Activated effector memory CD4-positive, alpha-beta T cell treated with anti-CD3 and anti-CD28 coated beads, Interleukin-2, amount 50 U/mL, for 16 hours (primary cell): Measurements from ENCODE around the gene SEMA4D.

ENCODE experiments used
- DNase-seq: peaks from one replicate; pipeline ENCODE4 v3.0.0-alpha.2; 2020

Gene SEMA4D

DNA sequence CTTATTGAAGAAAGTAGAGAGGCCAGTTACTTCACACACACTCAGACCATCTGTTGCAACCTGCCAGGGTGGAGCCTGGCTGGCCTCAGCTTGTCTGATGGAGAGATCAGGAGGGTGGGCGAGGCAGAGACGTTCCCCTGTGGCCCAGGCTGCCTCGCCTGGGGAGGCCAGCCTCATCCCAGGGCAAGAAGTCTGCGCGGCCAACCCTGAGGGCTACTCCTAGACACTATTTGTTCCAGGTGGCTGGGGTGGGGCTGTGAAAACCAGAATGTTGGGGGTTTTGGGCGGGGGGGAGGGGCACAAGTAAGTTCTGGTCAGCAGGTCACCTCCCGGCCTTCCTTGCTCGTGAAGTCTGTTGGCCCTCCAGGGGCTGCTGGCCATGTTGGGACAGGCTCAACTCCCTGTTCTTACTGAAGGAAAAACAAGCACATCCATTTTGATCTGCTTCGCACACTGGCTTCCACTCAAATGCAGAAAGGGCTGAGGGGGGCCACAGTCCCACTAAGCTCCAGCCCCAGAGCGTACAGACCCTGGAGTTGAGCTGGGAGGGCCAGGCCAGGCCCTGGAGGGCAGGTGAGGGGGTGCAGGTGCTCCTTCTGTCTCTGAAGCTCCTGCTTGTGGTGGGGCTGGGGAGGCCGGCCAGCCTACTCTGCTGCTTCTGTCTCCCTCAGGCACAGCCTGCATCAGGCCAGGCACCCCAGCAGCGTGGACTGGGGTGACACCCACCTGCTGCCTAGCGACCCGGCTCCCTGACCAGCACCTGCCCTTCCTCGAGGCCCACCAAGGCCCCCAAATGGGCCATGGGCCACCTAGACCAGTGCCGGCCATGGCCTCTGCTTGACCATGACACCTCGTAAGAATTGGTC is 133.0 kb downstream of the SEMA4D start:
- DNase-seq = peak; percentile 58

DNA sequence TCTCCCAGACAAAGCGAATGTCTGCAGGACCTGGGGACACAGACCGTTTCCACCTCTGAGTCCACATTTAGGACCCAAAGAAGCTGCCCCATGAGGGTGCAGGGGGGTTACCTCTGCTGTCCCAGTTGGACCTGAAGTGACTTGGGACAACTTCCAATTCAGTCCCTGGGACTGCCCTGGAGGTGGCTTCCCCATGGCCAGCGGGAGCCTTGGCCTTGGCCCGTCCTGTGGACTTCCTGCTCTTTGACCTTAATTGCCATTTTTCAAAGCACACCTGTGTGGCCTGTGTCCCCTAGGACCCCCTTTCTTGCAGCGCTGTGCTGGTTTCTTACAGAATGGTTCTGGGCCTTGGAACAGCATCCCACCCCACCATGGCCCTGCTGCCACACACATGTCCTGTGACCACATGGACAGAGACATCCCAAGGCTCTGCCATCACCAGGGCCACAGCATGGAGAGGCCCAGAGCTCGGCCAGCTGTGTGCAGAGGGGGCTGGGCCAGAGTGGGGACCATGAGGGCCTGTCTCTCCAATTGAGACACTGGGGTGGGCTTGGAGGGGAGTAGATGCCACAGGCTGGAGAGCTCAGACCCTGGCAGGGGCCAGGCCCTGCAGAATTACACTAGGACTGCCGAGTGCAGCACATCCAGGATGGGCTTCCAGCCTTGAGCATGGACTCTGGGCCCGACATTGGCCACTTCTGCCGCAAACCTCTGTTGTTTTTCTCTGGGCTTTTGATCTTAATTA is 133.8 kb downstream of the SEMA4D start:
- DNase-seq = peak; percentile 56

DNA sequence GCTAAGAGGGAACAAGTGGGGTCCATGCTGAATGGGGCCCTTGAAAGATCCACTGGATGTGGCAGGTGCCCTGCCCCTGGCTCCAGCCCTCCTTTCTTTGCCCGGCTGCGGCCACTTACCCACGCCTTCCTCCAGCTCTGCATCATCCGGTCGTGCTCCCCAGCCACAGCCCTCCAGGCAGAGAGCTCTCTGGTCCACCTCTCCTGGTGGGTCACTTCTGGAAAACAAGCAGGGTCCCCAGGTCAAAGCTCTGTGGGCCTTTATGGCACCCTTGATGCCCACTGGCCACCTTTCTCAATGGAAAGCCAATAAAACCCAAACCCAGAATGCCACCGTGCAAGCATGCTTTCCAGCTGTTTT is 134.6 kb downstream of the SEMA4D start:
- peak; percentile 21 for DNase-seq

- DNase-seq = peak; percentile 53
Measured at GRCh38 chr9:89362647-89363310, 135.1 kb downstream of the SEMA4D start.

GRCh38 chr9:89361816-89362646 is 135.9 kb downstream of the SEMA4D start:
- no peak for DNase-seq

- DNase-seq = no peak
Measured at GRCh38 chr9:89361031-89361430, 136.9 kb downstream of the SEMA4D start.

GRCh38 chr9:89360465-89360864 is 137.4 kb downstream of the SEMA4D start:
- DNase-seq = no peak

DNA sequence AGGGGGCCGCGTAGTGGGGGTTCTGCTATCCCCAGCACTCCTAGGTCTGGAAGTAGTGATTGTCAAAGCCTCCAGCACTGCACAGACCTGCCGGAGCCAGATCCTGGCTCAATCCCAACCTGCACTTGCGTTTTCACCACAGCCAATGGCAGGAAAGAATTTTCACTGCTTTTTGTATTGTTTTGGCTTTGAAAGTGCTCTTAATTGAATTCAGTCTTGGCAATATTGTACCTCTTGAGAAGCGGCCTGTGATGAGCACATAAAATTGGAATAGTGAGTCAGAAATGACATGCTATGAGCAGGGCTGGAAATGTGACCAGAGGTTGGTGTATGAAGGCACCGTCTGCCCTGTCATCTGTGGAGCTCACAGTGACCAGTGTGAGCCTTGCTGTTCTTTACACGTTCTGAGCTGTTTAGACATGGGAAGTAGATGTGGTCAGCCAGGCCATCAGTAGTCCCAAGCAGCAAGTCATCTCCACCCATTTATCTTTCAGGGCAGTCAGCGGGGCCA is 138.1 kb downstream of the SEMA4D start:
- no peak for DNase-seq

GRCh38 chr9:89358985-89359384 is 138.9 kb downstream of the SEMA4D start:
- no peak for DNase-seq

DNA sequence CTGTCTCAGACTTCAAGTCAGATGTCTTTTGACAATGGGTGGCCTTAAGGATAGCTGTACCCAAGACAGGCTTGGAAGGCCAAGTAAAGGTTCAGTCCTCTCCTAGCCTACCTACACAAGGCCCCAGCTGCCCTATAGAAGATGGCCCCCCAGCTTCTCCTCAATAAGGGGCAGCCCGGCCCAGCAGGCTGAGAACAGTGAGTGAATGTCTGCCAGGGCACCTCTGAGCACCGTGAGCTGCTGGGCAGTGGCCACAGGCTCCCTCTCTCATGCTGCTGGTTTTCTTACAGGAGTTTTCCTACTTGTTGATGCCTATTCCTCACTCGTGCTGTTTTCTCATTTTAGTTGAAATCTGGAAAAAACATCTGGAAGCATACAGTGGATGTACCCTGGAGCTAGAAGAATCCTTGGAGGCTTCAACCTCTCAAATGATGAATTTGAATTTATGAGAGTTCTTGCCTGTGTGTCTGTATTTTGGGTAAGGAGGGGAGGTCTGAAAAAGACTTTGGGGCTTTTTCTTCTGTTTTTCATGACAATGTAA is 139.5 kb downstream of the SEMA4D start:
- DNase-seq = no peak

DNA sequence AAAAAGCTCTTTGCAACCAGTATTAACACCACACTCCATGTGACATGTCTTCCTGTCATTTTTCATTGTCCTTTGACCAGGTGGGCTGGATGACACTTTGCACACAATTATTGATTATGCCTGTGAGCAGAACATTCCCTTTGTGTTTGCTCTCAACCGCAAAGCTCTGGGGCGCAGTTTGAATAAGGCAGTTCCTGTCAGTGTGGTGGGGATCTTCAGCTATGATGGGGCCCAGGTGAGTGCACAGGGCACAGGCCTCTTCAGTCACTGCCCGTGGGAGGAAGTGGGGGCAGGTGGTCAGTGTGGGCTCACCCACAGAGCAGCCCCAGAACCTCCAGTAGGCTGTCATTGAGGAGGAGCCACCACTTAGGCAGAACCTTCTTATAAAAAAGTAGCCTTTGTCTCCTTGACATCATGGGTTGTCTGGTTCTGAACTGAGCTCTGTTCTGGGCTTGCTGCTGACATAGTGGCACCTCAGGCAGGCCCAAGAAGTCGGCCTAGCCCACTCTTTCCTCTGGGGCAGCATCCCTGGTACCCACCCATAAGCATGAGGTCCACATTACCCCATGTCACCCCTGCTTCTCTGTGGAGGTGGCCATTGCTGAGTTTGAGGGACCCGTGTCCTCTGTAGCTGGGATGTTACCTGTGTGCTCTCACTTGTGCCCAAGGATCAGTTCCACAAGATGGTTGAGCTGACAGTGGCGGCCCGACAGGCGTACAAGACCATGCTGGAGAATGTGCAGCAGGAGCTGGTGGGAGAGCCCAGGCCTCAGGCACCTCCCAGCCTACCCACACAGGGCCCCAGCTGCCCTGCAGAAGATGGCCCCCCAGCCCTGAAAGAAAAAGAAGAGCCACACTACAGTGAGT is 140.3 kb downstream of the SEMA4D start:
- no peak for DNase-seq

DNA sequence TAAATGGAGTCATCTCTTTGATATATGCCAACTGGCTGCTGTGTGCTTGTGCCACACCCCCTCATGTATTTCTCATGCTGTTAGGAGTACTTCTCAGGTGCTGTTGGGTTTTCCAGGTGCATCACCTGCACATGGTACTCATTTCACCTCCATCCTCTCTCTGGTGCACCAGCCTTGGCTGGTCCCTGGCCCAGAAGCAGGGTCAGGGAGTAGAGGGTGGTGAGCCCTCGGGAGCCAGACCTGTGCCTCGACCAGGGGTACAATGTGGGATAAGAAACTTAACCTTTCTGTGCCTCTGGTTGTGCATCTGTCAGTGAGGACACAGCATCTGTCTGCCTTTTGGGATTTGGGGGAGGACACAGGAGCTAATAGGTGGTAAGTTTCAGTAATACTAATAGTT is 141.1 kb downstream of the SEMA4D start:
- DNase-seq = no peak

DNA sequence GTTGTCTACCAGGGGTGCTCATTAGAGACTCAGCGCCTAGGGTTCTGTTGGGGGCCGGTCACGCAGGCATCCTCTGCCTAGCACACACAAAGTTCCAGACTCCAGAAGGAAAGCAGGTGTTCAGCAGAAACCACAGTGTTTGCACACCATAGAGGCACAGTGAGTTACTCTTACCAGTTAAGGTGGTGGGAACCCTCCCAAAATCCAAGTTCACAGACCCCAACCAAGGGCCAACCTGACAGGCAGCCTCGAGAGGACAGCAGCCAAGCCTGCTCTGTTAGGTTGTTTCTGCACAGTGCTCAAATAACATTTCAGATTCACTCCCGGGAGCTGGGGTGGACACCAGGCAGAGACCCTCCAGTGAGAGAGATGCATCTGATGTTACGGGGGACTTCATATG is 143.4 kb downstream of the SEMA4D start:
- no peak for DNase-seq

GRCh38 chr9:89353989-89354388 is 143.9 kb downstream of the SEMA4D start:
- DNase-seq = no peak

GRCh38 chr9:89352874-89353649 is 144.9 kb downstream of the SEMA4D start:
- DNase-seq = no peak

DNA sequence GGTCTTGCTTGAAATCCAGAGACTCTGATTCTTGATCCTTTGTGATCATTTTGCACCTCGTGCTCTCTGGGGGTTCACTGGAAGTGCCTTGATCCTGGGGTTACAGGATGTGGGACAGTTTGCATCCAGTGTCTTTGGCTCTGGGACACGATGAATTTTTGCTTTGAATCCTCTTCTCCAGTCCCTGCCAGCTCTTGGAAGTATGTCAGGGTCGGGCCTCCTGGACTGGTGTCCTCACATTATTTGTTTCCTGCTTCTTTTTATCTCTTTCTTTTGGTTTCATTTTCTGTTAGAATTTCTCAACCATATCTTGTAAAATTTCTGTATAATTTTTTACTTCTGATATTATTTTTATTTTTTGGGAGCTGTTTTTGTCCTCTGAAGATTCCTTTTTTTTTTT is 145.5 kb downstream of the SEMA4D start:
- DNase-seq = no peak

GRCh38 chr9:89351584-89352300 is 146.2 kb downstream of the SEMA4D start:
- no peak for DNase-seq

GRCh38 chr9:89350988-89351557 is 146.8 kb downstream of the SEMA4D start:
- no peak for DNase-seq

- DNase-seq = no peak
Measured at GRCh38 chr9:89349607-89350006, 148.3 kb downstream of the SEMA4D start.
